D721Med (cell line): Measurements from ENCODE around the gene PIP5K1B.

ENCODE experiments used
- DNase-seq: peaks from one replicate; pipeline ENCODE4 v3.0.0; 2011; ENCODE audit warnings: low spot score; ENCODE audit not compliant: insufficient read length
- FAIRE-seq: peaks from 2 replicates; lab custom pipeline; 2011; peaks lifted over from hg19 to GRCh38; lab: Jason Lieb, UNC
- CTCF ChIP-seq: IDR thresholded peaks from 2 replicates; pipeline ENCODE4 v1.5.1; 2012; ENCODE audit warnings: mild to moderate bottlenecking, control low read depth; ENCODE audit not compliant: insufficient read depth; ENCODE audit errors: missing control alignments

Gene PIP5K1B

GRCh38 chr9:68867066-68867465 lies 162.0 kb downstream of the PIP5K1B start:
- FAIRE-seq (no peak), DNase-seq (no peak)
- TF ChIP-seq CTCF, result no peak

GRCh38 chr9:68869022-68869421 lies 164.0 kb downstream of the PIP5K1B start:
- TF ChIP-seq CTCF, result no peak
- FAIRE-seq (no peak), DNase-seq (no peak)

DNA sequence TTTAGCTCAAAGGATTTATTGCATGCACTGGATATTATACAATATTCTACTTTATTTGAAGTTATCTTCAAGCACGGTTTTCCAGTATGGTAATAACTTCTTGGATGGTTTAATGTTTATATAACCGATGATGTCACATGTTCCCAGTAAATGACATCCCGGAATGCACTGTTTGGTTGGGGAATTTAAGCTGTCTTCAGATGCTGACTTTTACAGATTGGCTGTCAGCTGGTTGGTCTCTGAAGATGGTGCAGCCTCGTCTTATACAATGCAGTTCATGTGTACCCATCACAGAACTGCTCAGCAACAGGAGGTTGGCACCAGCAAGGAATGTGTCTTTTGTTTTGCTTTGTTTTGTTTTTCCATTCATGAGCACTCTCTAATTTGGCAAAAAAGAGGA lies 165.0 kb downstream of the PIP5K1B start:
- TF ChIP-seq CTCF, result no peak
- DNase-seq (no peak), FAIRE-seq (no peak)

DNA sequence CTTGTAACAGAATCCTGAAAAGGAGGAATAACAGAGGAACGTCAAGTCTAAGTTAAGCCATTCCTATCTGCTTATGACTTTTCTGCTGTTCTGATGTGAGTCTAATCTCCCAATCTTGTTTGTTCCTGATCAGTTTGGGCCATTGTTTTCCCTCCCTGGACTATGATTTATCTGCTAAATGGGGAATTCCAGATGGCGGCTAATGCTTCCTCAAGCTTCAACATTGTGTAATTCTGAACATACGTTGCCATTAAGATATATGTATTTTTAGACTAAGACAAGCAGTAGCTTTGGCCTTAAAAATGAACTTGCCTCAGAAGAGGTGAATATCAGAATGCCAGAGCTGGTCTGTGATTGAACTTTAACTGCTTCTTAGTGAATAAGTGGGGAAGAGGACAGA lies 166.2 kb downstream of the PIP5K1B start:
- FAIRE-seq (no peak), DNase-seq (no peak)

DNA sequence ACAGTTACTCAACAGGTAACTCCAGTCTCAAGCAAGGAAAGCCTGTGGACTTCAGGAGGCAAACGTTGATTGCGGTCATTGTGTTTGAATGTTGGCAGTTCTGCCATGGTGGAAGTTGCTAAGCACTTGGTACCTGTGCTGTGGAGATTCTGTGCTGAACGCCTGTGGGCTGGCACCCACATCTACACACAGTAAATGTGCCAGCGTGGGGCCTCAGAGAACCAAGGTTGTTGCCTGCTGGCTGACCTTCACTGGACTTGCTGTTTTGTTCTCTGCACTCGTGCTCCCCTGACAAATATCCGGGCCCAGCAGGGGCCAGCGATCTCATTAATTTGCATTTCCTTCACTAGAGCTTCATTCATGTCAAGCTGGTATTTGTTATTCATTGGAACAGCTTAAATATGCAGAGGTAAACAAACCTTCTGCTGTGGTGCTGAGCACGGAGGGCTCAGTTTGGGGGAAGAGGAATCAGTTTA lies 167.0 kb downstream of the PIP5K1B start:
- DNase-seq (no peak), FAIRE-seq (no peak)
- TF ChIP-seq CTCF, result no peak

More for the DNA sequence above, 166.2 kb downstream of the PIP5K1B start:
- TF ChIP-seq CTCF, result no peak

GRCh38 chr9:68873179-68873578 lies 168.1 kb downstream of the PIP5K1B start:
- DNase-seq (no peak), FAIRE-seq (no peak)
- no peak for TF ChIP-seq CTCF

GRCh38 chr9:68876273-68876672 lies 171.2 kb downstream of the PIP5K1B start:
- FAIRE-seq (no peak), DNase-seq (no peak)
- no peak for TF ChIP-seq CTCF
